Mesenchymal stem cell (in vitro differentiated cells and primary cell): ENCODE data around the gene KCNN2.

Experiments used
- DNase-seq: peaks from one replicate; pipeline ENCODE4 v3.0.0-alpha.2; 2013
- H2AFZ ChIP-seq: one replicate; pipeline ENCODE4 v1.6.1; 2013; ENCODE audit warnings: low read depth, mild to moderate bottlenecking, control low read depth, inconsistent platforms, low read length, moderate library complexity
- H2AK5ac ChIP-seq: 2 replicates; pipeline ENCODE4 v1.6.1; 2013; ENCODE audit warnings: low read length, moderate library complexity, mild to moderate bottlenecking, inconsistent platforms; ENCODE audit not compliant: severe bottlenecking
- H2BK120ac ChIP-seq: one replicate; pipeline ENCODE4 v1.6.1; 2013; ENCODE audit warnings: low read depth, mild to moderate bottlenecking, inconsistent platforms, low read length, moderate library complexity
- H2BK12ac ChIP-seq, 2 experiments: one replicate each; pipeline ENCODE4 v1.6.1; 2013; ENCODE audit warnings: inconsistent platforms in 2 of 2, low read length in 2 of 2, mild to moderate bottlenecking in 2 of 2, moderate library complexity in 2 of 2, control low read depth in 1 of 2
- H2BK15ac ChIP-seq: one replicate; pipeline ENCODE4 v1.6.1; 2013; ENCODE audit warnings: mild to moderate bottlenecking, low read depth, inconsistent platforms; ENCODE audit not compliant: poor library complexity, severe bottlenecking
- H2BK5ac ChIP-seq: 2 replicates; pipeline ENCODE4 v1.6.1; 2013; ENCODE audit warnings: low read depth, mild to moderate bottlenecking, low read length, control low read depth, inconsistent platforms; ENCODE audit not compliant: poor library complexity, severe bottlenecking
- H3K14ac ChIP-seq, 2 experiments: one replicate each; pipeline ENCODE4 v1.6.1; 2013; ENCODE audit warnings: inconsistent platforms in 2 of 2, low read length in 2 of 2, control low read depth in 1 of 2, mild to moderate bottlenecking in 1 of 2, moderate library complexity in 1 of 2
- H3K18ac ChIP-seq, 2 experiments: one replicate each; pipeline ENCODE4 v1.6.1; 2013; ENCODE audit warnings: inconsistent platforms in 2 of 2, low read length in 2 of 2, control low read depth in 1 of 2, low read depth in 1 of 2, mild to moderate bottlenecking in 1 of 2
- H3K23ac ChIP-seq, 2 experiments: one replicate each; pipeline ENCODE4 v1.6.1; 2013; ENCODE audit warnings: inconsistent platforms in 2 of 2, low read length in 2 of 2, mild to moderate bottlenecking in 2 of 2, moderate library complexity in 2 of 2, control low read depth in 1 of 2
- H3K27ac ChIP-seq: 2 replicates; pipeline ENCODE4 v1.5.1; 2013; ENCODE audit warnings: mild to moderate bottlenecking, moderate library complexity, low read length, control low read depth, inconsistent platforms; ENCODE audit not compliant: poor library complexity, severe bottlenecking
- H3K27me3 ChIP-seq, 2 experiments: 2 replicates each; pipeline versions ENCODE4 v1.6.1 to v1.7.0; 2013; ENCODE audit warnings: low read length in 2 of 2, mild to moderate bottlenecking in 2 of 2, moderate library complexity in 2 of 2, control low read depth in 1 of 2, inconsistent platforms in 1 of 2; ENCODE audit not compliant: control insufficient read depth in 1 of 2, insufficient read depth in 1 of 2
- H3K36me3 ChIP-seq, 2 experiments: 2 replicates each; pipeline versions ENCODE4 v1.6.1 to v1.7.0; 2013; ENCODE audit warnings: low read length in 2 of 2, control low read depth in 1 of 2, inconsistent platforms in 1 of 2, low read depth in 1 of 2, mild to moderate bottlenecking in 1 of 2; ENCODE audit not compliant: insufficient read depth in 2 of 2, control insufficient read depth in 1 of 2
- H3K4ac ChIP-seq, 2 experiments: one replicate each; pipeline ENCODE4 v1.6.1; 2013; ENCODE audit warnings: inconsistent platforms in 2 of 2, low read length in 2 of 2, mild to moderate bottlenecking in 2 of 2, moderate library complexity in 2 of 2, control low read depth in 1 of 2, low read depth in 1 of 2
- H3K4me1 ChIP-seq: 2 replicates; pipeline ENCODE4 v1.6.1; 2013; ENCODE audit warnings: low read depth, low read length, control low read depth; ENCODE audit not compliant: control insufficient read depth, insufficient read depth
- H3K4me2 ChIP-seq: 2 replicates; pipeline ENCODE4 v1.6.1; 2013; ENCODE audit warnings: low read length, mild to moderate bottlenecking, inconsistent platforms; ENCODE audit not compliant: poor library complexity, severe bottlenecking
- H3K4me3 ChIP-seq, 2 experiments: 2 replicates each; pipeline versions ENCODE4 v1.5.1 to v1.7.0; 2013; ENCODE audit warnings: low read length in 2 of 2, mild to moderate bottlenecking in 2 of 2, control low read depth in 1 of 2, low read depth in 1 of 2; ENCODE audit not compliant: insufficient read depth in 1 of 2
- H3K79me1 ChIP-seq: replicated peaks from 2 replicates; pipeline ENCODE4 v1.6.1; 2013; ENCODE audit warnings: mild to moderate bottlenecking, control low read depth, low read length, inconsistent platforms; ENCODE audit not compliant: poor library complexity, severe bottlenecking
- H3K9ac ChIP-seq: 2 replicates; pipeline ENCODE4 v1.7.0; 2013; ENCODE audit warnings: mild to moderate bottlenecking, low read length, moderate library complexity
- H3K9me3 ChIP-seq: 2 replicates; pipeline ENCODE4 v1.7.0; 2013; ENCODE audit warnings: mild to moderate bottlenecking, low read length; ENCODE audit not compliant: control insufficient read depth
- H4K8ac ChIP-seq: one replicate; pipeline ENCODE4 v1.6.1; 2013; ENCODE audit warnings: inconsistent platforms, mild to moderate bottlenecking, low read length, moderate library complexity
- H4K91ac ChIP-seq: one replicate; pipeline ENCODE4 v1.6.1; 2013; ENCODE audit warnings: mild to moderate bottlenecking, low read length, inconsistent platforms
- WGBS: methylation state at CpG from one replicate; pipeline ENCODE4 v1.1.7; 2013; ENCODE audit warnings: mixed read lengths; 5-methylcytosine and 5-hydroxymethylcytosine counted together

The KCNN2 gene

GRCh38 chr5:114391321-114391720 lies 29.5 kb downstream of the KCNN2 start:
- H2BK15ac ChIP-seq = no peak overlapping the region
- H3K14ac ChIP-seq = no peak overlapping the region
- no peak overlapping the region for H3K4ac ChIP-seq
- H2BK5ac ChIP-seq = no peak overlapping the region
- H3K36me3 ChIP-seq = no peaks in the 10 kb centered on the region
- no peak overlapping the region for H3K27ac ChIP-seq
- no peaks in the 10 kb centered on the region for H3K9me3 ChIP-seq
- H4K8ac ChIP-seq = no peak overlapping the region
- H2BK120ac ChIP-seq = no peak overlapping the region
- no peak overlapping the region for H3K4me2 ChIP-seq
- no peaks in the 10 kb centered on the region for H3K79me1 ChIP-seq
- H3K27me3 ChIP-seq = no peaks in the 10 kb centered on the region
- H3K4me3 ChIP-seq = no peak overlapping the region
- no peak overlapping the region for H2AK5ac ChIP-seq
- peak; percentile 51 for DNase-seq
- H2BK12ac ChIP-seq = no peak overlapping the region
- WGBS = no CpG with 5 or more reads among the region's 1 CpG
- no peak overlapping the region for H3K23ac ChIP-seq
- no peaks in the 10 kb centered on the region for H3K4me1 ChIP-seq
- H3K9ac ChIP-seq = no peak overlapping the region
- H2AFZ ChIP-seq = no peak overlapping the region
- H3K18ac ChIP-seq = no peak overlapping the region
- H4K91ac ChIP-seq = no peak overlapping the region

DNA sequence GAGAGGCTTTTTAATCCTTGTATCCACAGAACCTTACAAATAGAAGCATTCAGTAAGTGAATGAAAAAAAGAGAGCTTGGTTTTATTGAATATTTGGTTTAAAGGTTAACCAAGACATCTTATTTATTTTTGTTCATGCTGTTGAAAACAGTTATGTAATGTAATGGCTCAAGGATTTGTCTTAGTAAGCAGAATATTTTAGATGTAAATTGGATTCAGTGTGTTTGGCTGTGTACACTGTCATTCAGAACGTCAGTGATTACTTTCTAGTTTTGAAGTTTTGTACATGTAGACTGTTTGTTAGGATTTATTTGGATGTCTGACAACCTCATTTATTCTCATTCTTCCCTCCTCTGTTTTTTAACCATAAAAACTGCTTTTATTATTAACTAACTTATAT lies 31.3 kb downstream of the KCNN2 start:
- Histone ChIP-seq H3K14ac (no peak overlapping the region), H2BK15ac (no peak overlapping the region), H3K23ac (no peak overlapping the region), H2BK12ac (no peak overlapping the region), H2AK5ac (no peak overlapping the region), H2BK120ac (no peak overlapping the region), H3K4me1 (no peaks in the 10 kb centered on the region), H3K36me3 (no peaks in the 10 kb centered on the region), H4K8ac (no peak overlapping the region), H3K9me3 (peaks cover 6% of the 10 kb centered on the region), H3K18ac (no peak overlapping the region), H3K9ac (no peak overlapping the region), H2AFZ (no peak overlapping the region), H3K4ac (no peak overlapping the region), H3K27me3 (no peaks in the 10 kb centered on the region), H3K4me3 (no peak overlapping the region), H4K91ac (no peak overlapping the region), H2BK5ac (no peak overlapping the region), H3K4me2 (no peak overlapping the region), H3K27ac (no peak overlapping the region), H3K79me1 (no peaks in the 10 kb centered on the region)
- WGBS = no CpG with 5 or more reads among the region's 1 CpG
- DNase-seq = no peak

- H4K8ac ChIP-seq = no peak overlapping the region
- H3K23ac ChIP-seq = no peak overlapping the region
- no peak overlapping the region for H2BK15ac ChIP-seq
- H3K4me3 ChIP-seq = no peak overlapping the region
- H3K4me2 ChIP-seq = no peak overlapping the region
- no peaks in the 10 kb centered on the region for H3K27me3 ChIP-seq
- no peak overlapping the region for H2BK120ac ChIP-seq
- no peak overlapping the region for H3K9ac ChIP-seq
- no peak overlapping the region for H2AK5ac ChIP-seq
- H3K14ac ChIP-seq = no peak overlapping the region
- H3K18ac ChIP-seq = no peak overlapping the region
- H3K36me3 ChIP-seq = no peaks in the 10 kb centered on the region
- 84% methylated on average over 1 of the region's 1 CpG for WGBS
- no peak overlapping the region for H2BK5ac ChIP-seq
- H2BK12ac ChIP-seq = no peak overlapping the region
- no peak overlapping the region for H4K91ac ChIP-seq
- DNase-seq = no peak
- no peak overlapping the region for H3K4ac ChIP-seq
- H3K9me3 ChIP-seq = peaks cover 16% of the 10 kb centered on the region
- H3K27ac ChIP-seq = no peak overlapping the region
- H3K4me1 ChIP-seq = no peaks in the 10 kb centered on the region
- no peaks in the 10 kb centered on the region for H3K79me1 ChIP-seq
- no peak overlapping the region for H2AFZ ChIP-seq
Measured at GRCh38 chr5:114402206-114402605, 40.3 kb downstream of the KCNN2 start.

DNA sequence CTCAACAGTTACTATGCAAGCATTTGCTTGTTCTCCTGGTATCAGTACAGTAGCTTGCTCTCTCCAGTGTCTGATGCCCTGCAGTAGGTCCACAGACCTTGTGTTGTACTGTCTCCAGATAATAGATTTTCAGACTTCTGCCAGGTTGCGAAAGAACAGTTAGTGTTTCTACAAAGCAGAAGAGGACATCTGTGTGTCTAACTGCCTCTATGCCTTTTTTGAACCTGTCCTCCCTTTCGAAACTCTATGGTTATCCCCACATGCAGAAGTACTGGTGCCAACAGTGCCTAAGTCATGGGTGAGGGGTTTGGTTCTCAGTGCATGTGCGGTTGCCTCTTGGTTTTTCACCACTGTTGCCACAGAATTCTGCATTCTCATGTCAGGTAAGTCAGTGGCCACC lies 45.9 kb downstream of the KCNN2 start:
- H3K4me1 ChIP-seq = no peaks in the 10 kb centered on the region
- 82% methylated on average over 3 of the region's 3 CpGs for WGBS

More for the DNA sequence above, 45.9 kb downstream of the KCNN2 start:
- no peak overlapping the region for H2BK15ac ChIP-seq
- H2BK12ac ChIP-seq = no peak overlapping the region
- H4K91ac ChIP-seq = no peak overlapping the region
- no peak overlapping the region for H3K18ac ChIP-seq
- H3K9ac ChIP-seq = no peak overlapping the region
- H3K4me2 ChIP-seq = no peak overlapping the region
- H3K14ac ChIP-seq = no peak overlapping the region
- no peak for DNase-seq
- no peak overlapping the region for H2AFZ ChIP-seq
- H3K79me1 ChIP-seq = no peaks in the 10 kb centered on the region
- H3K27me3 ChIP-seq = no peaks in the 10 kb centered on the region
- H3K9me3 ChIP-seq = no peaks in the 10 kb centered on the region
- no peak overlapping the region for H3K23ac ChIP-seq
- no peak overlapping the region for H2BK120ac ChIP-seq
- no peak overlapping the region for H3K4me3 ChIP-seq
- H3K36me3 ChIP-seq = no peaks in the 10 kb centered on the region
- no peak overlapping the region for H3K27ac ChIP-seq
- H3K4ac ChIP-seq = no peak overlapping the region
- H2BK5ac ChIP-seq = no peak overlapping the region
- H2AK5ac ChIP-seq = no peak overlapping the region
- H4K8ac ChIP-seq = no peak overlapping the region
